Esophagus muscularis mucosa (tissue), 3 donors: ENCODE measurements around the gene CMPK1.

Experiments
- POLR2AphosphoS5 ChIP-seq, 2 donors: sonication (generic); formaldehyde crosslinking; IDR thresholded peaks; one replicate each; pipeline ENCODE4 v1.6.1; 2017; ENCODE audit warnings: antibody characterized with exemption in 2 of 2
- TF ChIP-seq, protein P1 (sequence below), 3 experiments: fragments of 200-600 bp in 2 of 3; fragments of 450-650 bp in 1 of 3; sonication (generic) in 2 of 3; IDR thresholded peaks; one replicate each; pipeline ENCODE4 v1.5.1; 2017 to 2019; ENCODE audit warnings: antibody characterized with exemption in 3 of 3, mild to moderate bottlenecking in 2 of 3, moderate library complexity in 1 of 3

DNA sequence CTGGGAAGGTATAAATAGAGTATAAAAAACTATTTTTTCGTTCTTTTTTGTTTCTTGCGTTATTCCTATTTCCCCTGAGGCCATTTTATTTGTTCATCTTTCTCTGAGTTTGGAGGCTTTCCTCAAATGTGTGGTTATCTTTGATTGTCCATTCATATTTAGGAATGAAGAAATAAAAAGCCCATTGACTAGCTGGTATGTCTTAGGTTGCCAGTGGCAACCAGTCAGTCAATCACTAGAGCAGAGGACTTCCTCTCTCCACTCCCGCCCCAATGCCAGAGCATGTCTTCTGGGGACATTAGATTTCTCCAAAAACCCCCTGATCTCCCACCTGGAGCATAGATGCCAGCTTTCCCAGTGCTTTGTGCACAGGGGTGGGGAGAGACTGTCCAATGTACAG, 61.8 kb downstream of the CMPK1 start:
- TF ChIP-seq, protein P1, sequence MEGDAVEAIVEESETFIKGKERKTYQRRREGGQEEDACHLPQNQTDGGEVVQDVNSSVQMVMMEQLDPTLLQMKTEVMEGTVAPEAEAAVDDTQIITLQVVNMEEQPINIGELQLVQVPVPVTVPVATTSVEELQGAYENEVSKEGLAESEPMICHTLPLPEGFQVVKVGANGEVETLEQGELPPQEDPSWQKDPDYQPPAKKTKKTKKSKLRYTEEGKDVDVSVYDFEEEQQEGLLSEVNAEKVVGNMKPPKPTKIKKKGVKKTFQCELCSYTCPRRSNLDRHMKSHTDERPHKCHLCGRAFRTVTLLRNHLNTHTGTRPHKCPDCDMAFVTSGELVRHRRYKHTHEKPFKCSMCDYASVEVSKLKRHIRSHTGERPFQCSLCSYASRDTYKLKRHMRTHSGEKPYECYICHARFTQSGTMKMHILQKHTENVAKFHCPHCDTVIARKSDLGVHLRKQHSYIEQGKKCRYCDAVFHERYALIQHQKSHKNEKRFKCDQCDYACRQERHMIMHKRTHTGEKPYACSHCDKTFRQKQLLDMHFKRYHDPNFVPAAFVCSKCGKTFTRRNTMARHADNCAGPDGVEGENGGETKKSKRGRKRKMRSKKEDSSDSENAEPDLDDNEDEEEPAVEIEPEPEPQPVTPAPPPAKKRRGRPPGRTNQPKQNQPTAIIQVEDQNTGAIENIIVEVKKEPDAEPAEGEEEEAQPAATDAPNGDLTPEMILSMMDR (IDR thresholded peaks at IDR 0.05): no peak
- TF ChIP-seq POLR2AphosphoS5 (IDR thresholded peaks at IDR 0.05): no peak
